Caco-2 (cell line): ENCODE results near the gene CDH20. TPM values are rescaled to one million over a fixed set of nuclear protein-coding genes. Genes with fewer than 3 reads are reported as not detected.

Source experiments
- BruUV-seq: library from RNA; stranded (reverse); fragments of 400-500 nt; replicated peaks from 2 replicates; lab custom pipeline; 2021; lab: Mats Ljungman, UMichigan
- CTCF ChIA-PET: fragments of 300-600 bp; sonication (Branson Sonifier 250); formaldehyde crosslinking; loops from one replicate; lab custom pipeline; 2022; ENCODE audit warnings: antibody characterized with exemption; lab: Charles Lee
- POLR2A ChIA-PET: fragments of 300-600 bp; sonication (Branson Sonifier 250); formaldehyde crosslinking; loops from one replicate; lab custom pipeline; 2022; ENCODE audit warnings: antibody characterized with exemption; lab: Charles Lee
- DNase-seq, 2 experiments: peaks; one replicate each; pipeline versions ENCODE4 v3.0.0 to v3.0.0-alpha.2; 2020 to 2022
- H3K27me3 ChIP-seq: replicated peaks from 2 replicates; pipeline ENCODE4 v1.6.0; 2011; ENCODE audit warnings: low read length; ENCODE audit not compliant: control insufficient read depth, insufficient read depth
- H3K36me3 ChIP-seq: 2 replicates; pipeline ENCODE4 v1.5.1; 2011; ENCODE audit warnings: low read length; ENCODE audit not compliant: control insufficient read depth, insufficient read depth
- H3K4me1 ChIP-seq: fragments of 250-450 bp; sonication (Bioruptor Pico); 2 replicates; pipeline ENCODE4 v1.5.1; 2020; ENCODE audit warnings: mild to moderate bottlenecking
- H3K4me3 ChIP-seq: 2 replicates; pipeline ENCODE4 v1.5.1; 2011; ENCODE audit warnings: low read depth, mild to moderate bottlenecking, control low read depth, low read length
- H3K9me3 ChIP-seq: fragments of 250-450 bp; sonication (Bioruptor Pico); 2 replicates; pipeline ENCODE4 v1.5.1; 2020; ENCODE audit warnings: mild to moderate bottlenecking, moderate library complexity
- H3K27ac Mint-ChIP-seq: one replicate; pipeline ENCODE4 v1.8.0; 2022; ENCODE audit warnings: mixed read lengths; ENCODE audit not compliant: unreplicated experiment
- H3K27me3 Mint-ChIP-seq: one replicate; pipeline ENCODE4 v1.8.0; 2022; ENCODE audit warnings: mixed read lengths; ENCODE audit not compliant: insufficient read depth, unreplicated experiment
- H3K36me3 Mint-ChIP-seq: one replicate; pipeline ENCODE4 v1.8.0; 2022; ENCODE audit warnings: mild to moderate bottlenecking, mixed read lengths; ENCODE audit not compliant: insufficient read depth, unreplicated experiment
- H3K4me1 Mint-ChIP-seq: one replicate; pipeline ENCODE4 v1.8.0; 2022; ENCODE audit warnings: low read depth, mixed read lengths; ENCODE audit not compliant: unreplicated experiment
- H3K4me3 Mint-ChIP-seq: one replicate; pipeline ENCODE4 v1.8.0; 2022; ENCODE audit warnings: mild to moderate bottlenecking, moderate library complexity, mixed read lengths; ENCODE audit not compliant: unreplicated experiment
- H3K9me3 Mint-ChIP-seq: one replicate; pipeline ENCODE4 v1.8.0; 2022; ENCODE audit warnings: mixed read lengths; ENCODE audit not compliant: unreplicated experiment
- intact Hi-C: fragments of 100-400 bp; cut with micrococcal nuclease; formaldehyde crosslinking; loops from one replicate; pipeline ENCODE4 v1.10.0; 2022; ENCODE audit not compliant: unreplicated experiment
- total RNA-seq: library from RNA; stranded (reverse); gene quantifications from 2 replicates; pipeline ENCODE4 v1.2.3, GENCODE V29; 2022
- TF ChIP-seq, protein P1 (sequence below), 2 experiments: fragments of 200-600 bp in 1 of 2; IDR thresholded peaks; 1 replicate in 1 of 2; 2 replicates in 1 of 2; pipeline versions ENCODE4 v1.5.1 to v1.8.0; 2011 to 2022; ENCODE audit warnings: antibody characterized with exemption in 1 of 2, control low read depth in 1 of 2, inconsistent platforms in 1 of 2, low read depth in 1 of 2, low read length in 1 of 2, mild to moderate bottlenecking in 1 of 2, moderate library complexity in 1 of 2; ENCODE audit not compliant: insufficient read depth in 1 of 2, severe bottlenecking in 1 of 2, unreplicated experiment in 1 of 2

CDH20 gene
- total RNA-seq, 1 experiment from 2014 or later = not detected

DNA sequence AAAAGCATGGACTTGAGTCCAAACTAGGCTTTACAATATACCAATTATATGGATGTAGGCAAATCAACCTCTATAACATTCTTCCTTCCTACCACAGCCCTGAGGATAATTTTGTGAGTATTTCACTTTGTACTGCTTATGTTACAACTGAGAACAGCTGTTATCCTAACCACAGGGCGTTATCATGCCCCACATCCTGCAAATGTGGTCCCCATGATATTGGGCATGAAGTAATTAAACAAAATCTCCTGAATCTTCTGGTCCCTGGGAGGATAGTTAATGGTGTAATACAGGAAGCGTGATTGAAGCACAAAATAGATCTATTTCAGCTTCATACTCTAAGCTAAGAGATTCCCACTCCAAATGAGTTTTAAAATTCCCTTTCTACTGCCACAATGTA is 223.6 kb downstream of the CDH20 start:
- no TSS peak for BruUV-seq
- intact Hi-C loops = no loop called here
- H3K9me3 ChIP-seq = no peaks in the 10 kb centered on the region
- H3K27me3 ChIP-seq = no peaks in the 10 kb centered on the region
- no peak for DNase-seq
- Mint-ChIP-seq H3K4me1 (no peaks in the 10 kb centered on the region), H3K4me3 (no peak overlapping the region), H3K27me3 (no peaks in the 10 kb centered on the region), H3K9me3 (no peaks in the 10 kb centered on the region), H3K36me3 (no peaks in the 10 kb centered on the region), H3K27ac (no peak overlapping the region)
- H3K4me3 ChIP-seq = no peak overlapping the region
- TF ChIP-seq, protein P1, sequence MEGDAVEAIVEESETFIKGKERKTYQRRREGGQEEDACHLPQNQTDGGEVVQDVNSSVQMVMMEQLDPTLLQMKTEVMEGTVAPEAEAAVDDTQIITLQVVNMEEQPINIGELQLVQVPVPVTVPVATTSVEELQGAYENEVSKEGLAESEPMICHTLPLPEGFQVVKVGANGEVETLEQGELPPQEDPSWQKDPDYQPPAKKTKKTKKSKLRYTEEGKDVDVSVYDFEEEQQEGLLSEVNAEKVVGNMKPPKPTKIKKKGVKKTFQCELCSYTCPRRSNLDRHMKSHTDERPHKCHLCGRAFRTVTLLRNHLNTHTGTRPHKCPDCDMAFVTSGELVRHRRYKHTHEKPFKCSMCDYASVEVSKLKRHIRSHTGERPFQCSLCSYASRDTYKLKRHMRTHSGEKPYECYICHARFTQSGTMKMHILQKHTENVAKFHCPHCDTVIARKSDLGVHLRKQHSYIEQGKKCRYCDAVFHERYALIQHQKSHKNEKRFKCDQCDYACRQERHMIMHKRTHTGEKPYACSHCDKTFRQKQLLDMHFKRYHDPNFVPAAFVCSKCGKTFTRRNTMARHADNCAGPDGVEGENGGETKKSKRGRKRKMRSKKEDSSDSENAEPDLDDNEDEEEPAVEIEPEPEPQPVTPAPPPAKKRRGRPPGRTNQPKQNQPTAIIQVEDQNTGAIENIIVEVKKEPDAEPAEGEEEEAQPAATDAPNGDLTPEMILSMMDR (IDR thresholded peaks at IDR 0.05; ENCODE audit: insufficient read depth in 1 of 2, low read depth in 1 of 2, low read length in 1 of 2, severe bottlenecking in 1 of 2, unreplicated experiment in 1 of 2) = no peak
- H3K4me1 ChIP-seq = no peaks in the 10 kb centered on the region
- CTCF ChIA-PET = no interaction called here
- no peaks in the 10 kb centered on the region for H3K36me3 ChIP-seq
- POLR2A ChIA-PET = no interaction called here

DNA sequence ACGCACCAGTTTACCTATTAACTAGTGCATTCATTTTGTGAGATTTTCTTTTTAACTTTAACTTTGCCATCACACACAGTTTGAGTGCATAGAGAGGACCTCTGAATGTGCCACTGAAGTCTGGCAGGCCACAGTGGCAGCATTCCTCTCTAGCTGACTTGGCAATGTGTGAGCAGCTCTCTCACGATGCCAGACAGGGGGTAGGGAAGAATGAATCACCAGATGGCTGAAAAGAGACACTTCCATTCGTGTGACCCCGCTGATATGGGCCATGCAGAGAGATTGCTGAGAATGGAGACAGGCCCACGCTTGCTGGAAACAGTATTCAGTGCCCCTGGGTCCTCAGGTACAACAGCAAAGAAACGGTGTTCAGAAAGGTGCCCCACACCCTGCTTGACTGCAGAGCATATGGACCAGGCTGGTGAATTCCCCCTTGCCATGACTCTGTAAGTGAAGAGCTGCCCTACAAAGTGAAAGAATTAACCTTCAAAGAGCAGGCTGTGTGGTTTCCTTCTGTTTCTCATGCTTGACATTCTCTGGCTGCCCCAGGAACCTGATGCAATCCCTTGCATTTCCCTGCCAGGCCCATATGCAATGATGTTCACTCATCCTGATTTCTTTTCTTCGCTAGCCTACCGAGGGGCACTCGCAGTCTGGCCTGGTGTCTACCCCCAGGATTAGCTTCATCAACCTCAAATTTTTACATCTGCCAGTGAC is 236.1 kb downstream of the CDH20 start:
- no TSS peak for BruUV-seq
- TF ChIP-seq, protein P1 (IDR thresholded peaks at IDR 0.05; ENCODE audit: insufficient read depth in 1 of 2, low read depth in 1 of 2, low read length in 1 of 2, severe bottlenecking in 1 of 2, unreplicated experiment in 1 of 2) = no peak
- H3K36me3 Mint-ChIP-seq = no peaks in the 10 kb centered on the region
- no peak overlapping the region for H3K4me3 Mint-ChIP-seq
- POLR2A ChIA-PET = no interaction called here
- no peaks in the 10 kb centered on the region for H3K27me3 Mint-ChIP-seq
- H3K27ac Mint-ChIP-seq = no peak overlapping the region
- no peak for DNase-seq
- Histone ChIP-seq H3K4me3 (no peak overlapping the region), H3K36me3 (no peaks in the 10 kb centered on the region), H3K4me1 (no peaks in the 10 kb centered on the region), H3K9me3 (no peaks in the 10 kb centered on the region), H3K27me3 (no peaks in the 10 kb centered on the region)
- intact Hi-C loops = no loop called here
- CTCF ChIA-PET = no interaction called here
- no peaks in the 10 kb centered on the region for H3K9me3 Mint-ChIP-seq
- no peaks in the 10 kb centered on the region for H3K4me1 Mint-ChIP-seq

GRCh38 chr18:61570070-61570469 is 236.8 kb downstream of the CDH20 start:
- DNase-seq = no peak
- Mint-ChIP-seq H3K9me3 (no peaks in the 10 kb centered on the region), H3K27me3 (no peaks in the 10 kb centered on the region), H3K4me3 (no peak overlapping the region), H3K4me1 (no peaks in the 10 kb centered on the region), H3K36me3 (no peaks in the 10 kb centered on the region), H3K27ac (no peak overlapping the region)
- TF ChIP-seq, protein P1 (IDR thresholded peaks at IDR 0.05; ENCODE audit: insufficient read depth in 1 of 2, low read depth in 1 of 2, low read length in 1 of 2, severe bottlenecking in 1 of 2, unreplicated experiment in 1 of 2) = no peak
- Histone ChIP-seq H3K27me3 (no peaks in the 10 kb centered on the region), H3K4me1 (no peaks in the 10 kb centered on the region), H3K9me3 (no peaks in the 10 kb centered on the region), H3K36me3 (no peaks in the 10 kb centered on the region), H3K4me3 (no peak overlapping the region)
- CTCF ChIA-PET = no interaction called here
- POLR2A ChIA-PET = no interaction called here
- intact Hi-C loops = no loop called here
- BruUV-seq = no TSS peak
